K562 (cell line): ENCODE data around the gene HLF. TPM values are rescaled to one million over a fixed set of nuclear protein-coding genes. Genes with fewer than 3 reads are reported as not detected.

ENCODE experiments used
- ATAC-seq: fragments of 200-7000 bp; cut with Tn5 transposase; 3 replicates; pipeline ENCODE4 v1.9.1; 2020; ENCODE audit warnings: moderate library complexity
- BruUV-seq: library from RNA; stranded (reverse); fragments of 400-500 nt; replicated peaks from 2 replicates; lab custom pipeline; 2021; lab: Mats Ljungman, UMichigan
- CTCF ChIA-PET: fragments of 300-600 bp; formaldehyde crosslinking; extraction: SDS; loops from one replicate; lab custom pipeline; 2021; ENCODE audit warnings: low intra/inter-chr PET ratio; lab: Yijun Ruan, JAX
- POLR2A ChIA-PET: fragments of 300-600, 350-650 bp; sonication (Branson Sonifier 250); formaldehyde crosslinking; extraction: SDS; loops from one replicate; lab custom pipeline; 2021; ENCODE audit warnings: antibody characterized with exemption, inconsistent platforms; lab: Yijun Ruan, JAX
- DNase-seq, 4 experiments: peaks; one replicate each; pipeline versions ENCODE4 v3.0.0 to v3.0.0-alpha.2; 2011 to 2018; ENCODE audit warnings: low spot score in 3 of 4, mixed read lengths in 3 of 4; ENCODE audit errors: extremely low read depth in 1 of 4
- FAIRE-seq: peaks from 2 replicates; lab custom pipeline; 2011; peaks lifted over from hg19 to GRCh38; lab: Jason Lieb, UNC
- H2AFZ ChIP-seq: 2 replicates; pipeline ENCODE4 v1.6.0; 2011; ENCODE audit warnings: low read depth, low read length, control low read depth, inconsistent platforms
- H3K27ac ChIP-seq: fragments of 200-600 bp; 3 replicates; pipeline ENCODE4 v1.8.0; 2011; ENCODE audit warnings: low read depth, mild to moderate bottlenecking, control low read depth, inconsistent platforms, low read length, moderate library complexity, mixed read lengths; ENCODE audit errors: extremely low read depth
- H3K27me3 ChIP-seq, 2 experiments: fragments of 300-600 bp in 1 of 2; 2 replicates in 1 of 2; 3 replicates in 1 of 2; pipeline versions ENCODE4 v1.6.0 to v1.8.0; 2011; ENCODE audit warnings: inconsistent platforms in 2 of 2, low read length in 2 of 2, mild to moderate bottlenecking in 1 of 2, mixed read lengths in 1 of 2, moderate library complexity in 1 of 2; ENCODE audit not compliant: control insufficient read depth in 2 of 2, insufficient read depth in 2 of 2
- H3K36me3 ChIP-seq: fragments of 300-600 bp; 3 replicates; pipeline ENCODE4 v1.8.0; 2011; ENCODE audit warnings: mild to moderate bottlenecking, low read length, inconsistent platforms; ENCODE audit not compliant: control insufficient read depth, insufficient read depth
- H3K4me1 ChIP-seq, 2 experiments: fragments of 200-600 bp in 1 of 2; replicated peaks in 1 of 2; 2 replicates in 1 of 2; 3 replicates in 1 of 2; pipeline versions ENCODE4 v1.5.1 to v1.8.0; 2011; ENCODE audit warnings: inconsistent platforms in 2 of 2, low read length in 2 of 2, mild to moderate bottlenecking in 1 of 2, mixed read lengths in 1 of 2, moderate library complexity in 1 of 2; ENCODE audit not compliant: control insufficient read depth in 2 of 2, insufficient read depth in 2 of 2
- H3K4me2 ChIP-seq: 2 replicates; pipeline ENCODE4 v1.6.1; 2011; ENCODE audit warnings: low read length, control low read depth, inconsistent platforms, mixed read lengths; ENCODE audit not compliant: insufficient read depth
- H3K4me3 ChIP-seq: fragments of 200-600 bp; sonication (generic), shearing (Covaris generic); 2 replicates; pipeline ENCODE4 v1.5.1; 2016; ENCODE audit warnings: control low read depth, inconsistent platforms
- H3K79me2 ChIP-seq: fragments of 200-600 bp; 3 replicates; pipeline ENCODE4 v1.8.0; 2011; ENCODE audit warnings: low read length, inconsistent platforms; ENCODE audit not compliant: control insufficient read depth, insufficient read depth
- H3K9ac ChIP-seq, 2 experiments: 2 replicates each; pipeline versions ENCODE4 v1.6.0 to v1.6.1; 2011; ENCODE audit warnings: low read depth in 2 of 2, low read length in 2 of 2, control low read depth in 1 of 2, inconsistent platforms in 1 of 2, mild to moderate bottlenecking in 1 of 2, mixed read lengths in 1 of 2; ENCODE audit not compliant: insufficient read depth in 1 of 2
- H3K9me1 ChIP-seq: one replicate; pipeline ENCODE4 v1.6.0; 2011; ENCODE audit warnings: inconsistent platforms, mild to moderate bottlenecking, low read length, moderate library complexity; ENCODE audit not compliant: control insufficient read depth, insufficient read depth
- H3K9me3 ChIP-seq: replicated peaks from 2 replicates; pipeline ENCODE4 v1.5.1; 2011; ENCODE audit warnings: low read depth, low read length, inconsistent platforms; ENCODE audit not compliant: control insufficient read depth, insufficient read depth
- H4K20me1 ChIP-seq: replicated peaks from 2 replicates; pipeline ENCODE4 v1.6.1; 2011; ENCODE audit warnings: low read length, inconsistent platforms, mixed read lengths; ENCODE audit not compliant: control insufficient read depth, insufficient read depth
- ESRRA ChIP-seq: fragments of 450-650 bp; IDR thresholded peaks from 2 replicates; pipeline ENCODE4 v1.6.1; 2014; ENCODE audit warnings: low read depth, mild to moderate bottlenecking, moderate library complexity, borderline replicate concordance
- FOXK1 ChIP-seq: sonication (generic); formaldehyde crosslinking; IDR thresholded peaks from 2 replicates; pipeline ENCODE4 v1.8.0; 2022; ENCODE audit warnings: missing genetic modification reagents, mild to moderate bottlenecking, borderline replicate concordance
- KAT8 ChIP-seq: fragments of 450-650 bp; IDR thresholded peaks from 2 replicates; pipeline ENCODE4 v1.6.1; 2016; ENCODE audit warnings: low read depth, mild to moderate bottlenecking
- KLF16 ChIP-seq: IDR thresholded peaks from 2 replicates; pipeline ENCODE4 v1.6.1; 2016; ENCODE audit warnings: antibody characterized with exemption
- MEF2D ChIP-seq: conservative IDR thresholded peaks from 2 replicates; pipeline ENCODE4 v1.6.1; 2016; ENCODE audit warnings: low read depth, missing genetic modification characterization, missing compliant biosample characterization
- MYBL2 ChIP-seq, 2 experiments: fragments of 450-650 bp in 1 of 2; sonication (generic) in 1 of 2; formaldehyde crosslinking in 1 of 2; IDR thresholded peaks; 2 replicates each; pipeline versions ENCODE4 v1.6.1 to v1.8.1; 2017 to 2022; ENCODE audit warnings: borderline replicate concordance in 1 of 2, inconsistent platforms in 1 of 2, low read depth in 1 of 2, mild to moderate bottlenecking in 1 of 2, missing genetic modification reagents in 1 of 2, moderate library complexity in 1 of 2
- MYNN ChIP-seq, 2 experiments: sonication (generic); formaldehyde crosslinking in 1 of 2; IDR thresholded peaks; 2 replicates each; pipeline versions ENCODE4 v1.5.0 to v1.6.1; 2016 to 2020; ENCODE audit warnings: antibody characterized with exemption in 1 of 2, missing genetic modification reagents in 1 of 2
- RBM22 ChIP-seq: fragments of 200-400 bp; formaldehyde crosslinking; IDR thresholded peaks from 2 replicates; pipeline ENCODE4 v1.6.1; 2018; ENCODE audit warnings: low read length, low read depth; ENCODE audit not compliant: poor library complexity, severe bottlenecking
- ZNF121 ChIP-seq: sonication (generic); formaldehyde crosslinking; conservative IDR thresholded peaks from 2 replicates; pipeline ENCODE4 v1.8.0; 2022; ENCODE audit warnings: missing genetic modification reagents
- ZNF561 ChIP-seq: fragments of 450-650 bp; formaldehyde crosslinking; conservative IDR thresholded peaks from 2 replicates; pipeline ENCODE4 v1.4.0; 2020; ENCODE audit warnings: mild to moderate bottlenecking, moderate library complexity
- WGBS: fragments of 100-300 bp; shearing (Covaris generic); methylation state at CpG from one replicate; pipeline ENCODE4 v1.1.6; 2016; ENCODE audit warnings: low coverage, mixed read lengths; ENCODE audit not compliant: insufficient coverage; ENCODE audit errors: missing lambda C conversion rate; 5-methylcytosine and 5-hydroxymethylcytosine counted together
- in situ Hi-C: fragments of 300-500 bp; cut with MboI; formaldehyde crosslinking; loops from 4 replicates; pipeline ENCODE4 v1.15.0; 2018; ENCODE audit warnings: inconsistent platforms, mixed read lengths
- intact Hi-C: fragments of 100-400 bp; cut with micrococcal nuclease; formaldehyde crosslinking; loops from 2 replicates; pipeline ENCODE4 v1.14.2; 2022
- polyA plus RNA-seq, 8 experiments: library from polyadenylated mRNA; depleted of rRNA in 4 of 8; stranded (reverse) in 5 of 8; unstranded in 3 of 8; fragments of >200 nt; fragmentation: Nextera tagmentation in 2 of 8; fragmentation: Illumina TruSeq in 1 of 8; extraction: Ambion mirVana in 2 of 8; extraction: Trizol in 1 of 8; gene quantifications; 2 replicates each; pipeline versions ENCODE4 v1.2.1 to v1.2.3, GENCODE V29; 2011 to 2014; ENCODE audit warnings: inconsistent platforms in 1 of 8, missing spikeins in 1 of 8
- total RNA-seq, 7 experiments: library from RNA; depleted of rRNA in 6 of 7; stranded (reverse); fragments of >200 nt in 6 of 7; fragmentation: Illumina TruSeq in 2 of 7; extraction: Trizol in 2 of 7; gene quantifications; 2 replicates each; pipeline versions ENCODE4 v1.2.1 to v1.2.3, GENCODE V29; 2011 to 2021; ENCODE audit warnings: low replicate concordance in 1 of 7
- TF ChIP-seq, protein P1 (sequence below), 2 experiments: IDR thresholded peaks in 1 of 2; conservative IDR thresholded peaks in 1 of 2; 2 replicates each; pipeline ENCODE4 v1.6.1; 2016; ENCODE audit warnings: low read depth in 2 of 2, mild to moderate bottlenecking in 1 of 2, missing compliant biosample characterization in 1 of 2, missing genetic modification characterization in 1 of 2, moderate library complexity in 1 of 2
- TF ChIP-seq, protein P2 (sequence below): fragments of 250-450 bp; sonication (Bioruptor Pico); IDR thresholded peaks from 2 replicates; pipeline ENCODE4 v1.8.0; 2021; ENCODE audit warnings: moderate library complexity, mild to moderate bottlenecking, inconsistent platforms
- TF ChIP-seq, protein P3 (sequence below): fragments of 150-350 bp; IDR thresholded peaks from 2 replicates; pipeline ENCODE4 v1.6.1; 2014; ENCODE audit warnings: low read depth, mild to moderate bottlenecking, low read length, borderline replicate concordance

HLF gene
- total and polyA plus RNA-seq, 9 of the 15 experiments (the other 6 are each of a cell fraction or from before 2014, with no cell fraction given) = 0.03 to 0.24 (median 0.09) TPM

DNA sequence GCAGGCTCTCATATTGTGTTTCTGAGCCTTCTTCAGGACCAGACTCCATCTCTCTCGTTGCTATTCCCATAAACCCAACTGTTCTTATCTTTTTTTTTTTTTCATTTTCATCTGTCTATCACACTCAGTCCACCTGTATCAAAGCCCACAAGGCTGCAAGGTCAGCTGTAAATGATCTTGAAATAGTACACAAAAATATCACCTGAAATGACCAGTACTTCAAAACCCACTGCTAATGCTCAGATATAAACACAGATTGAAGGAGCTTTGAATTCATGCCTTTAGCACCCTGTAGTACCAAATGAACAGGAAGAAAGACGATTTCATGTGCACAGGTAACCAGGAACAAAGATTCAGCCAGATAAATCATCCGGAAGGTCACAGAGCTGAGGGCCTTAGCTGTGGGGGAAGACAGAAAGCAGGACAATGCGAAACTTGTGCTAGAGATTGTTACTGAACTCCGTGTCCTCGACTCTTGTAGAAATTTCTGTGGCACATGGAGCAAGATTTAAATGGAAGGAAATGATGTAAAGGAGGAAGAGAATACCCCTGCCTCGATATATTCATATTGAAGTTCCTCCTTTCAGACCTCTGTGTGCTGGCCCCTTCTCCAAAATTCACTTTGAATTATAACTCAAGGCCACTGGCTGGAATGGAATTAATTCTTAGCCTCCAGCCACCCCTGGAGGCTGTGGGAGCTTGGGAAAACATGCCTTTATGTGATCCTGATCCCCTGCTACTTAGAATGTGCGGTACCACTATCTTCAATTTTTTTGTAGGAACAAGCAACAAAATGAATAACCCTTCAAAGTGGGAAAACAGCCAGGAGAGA lies 4.1 kb downstream of the HLF start:
- BruUV-seq = no TSS peak
- ChIA-PET POLR2A (interaction anchor here (0.6 kb wide), 1 partner anchor 18 kb away, joined by 3 read pairs; no protein-coding TSS in a partner anchor), CTCF (no interaction called here)
- H3K4me2 ChIP-seq = no peak overlapping the region
- no peak overlapping the region for H3K27ac ChIP-seq
- in situ Hi-C loops = no loop called here
- H3K9me3 ChIP-seq = no peaks in the 10 kb centered on the region
- ATAC-seq (no peak), FAIRE-seq (no peak), DNase-seq (no peak)
- H3K79me2 ChIP-seq = no peaks in the 10 kb centered on the region
- no peak overlapping the region for H3K4me3 ChIP-seq
- peaks cover 12 to 21% of the 10 kb centered on the region in 2 experiments for H3K27me3 ChIP-seq
- intact Hi-C loops = no loop called here
- H3K4me1 ChIP-seq = peaks cover 0 to 24% of the 10 kb centered on the region in 2 experiments; a peak in 2 of 5 replicates
- no peaks in the 10 kb centered on the region for H3K36me3 ChIP-seq
- no peak overlapping the region for H2AFZ ChIP-seq
- no peak overlapping the region for H3K9ac ChIP-seq
- WGBS = 13% methylated on average over 8 of the region's 8 CpGs
- no peaks in the 10 kb centered on the region for H3K9me1 ChIP-seq
- no peaks in the 10 kb centered on the region for H4K20me1 ChIP-seq
- TF ChIP-seq ZNF121 (CRISPR knock-in tag) = no peak
- no peak for TF ChIP-seq MYBL2 (IDR thresholded peaks at IDR 0.05; ENCODE audit: low read depth)
- no peak for TF ChIP-seq MYBL2 (CRISPR knock-in tag; IDR thresholded peaks at IDR 0.05; ENCODE audit: borderline replicate concordance)
- TF ChIP-seq, protein P1, sequence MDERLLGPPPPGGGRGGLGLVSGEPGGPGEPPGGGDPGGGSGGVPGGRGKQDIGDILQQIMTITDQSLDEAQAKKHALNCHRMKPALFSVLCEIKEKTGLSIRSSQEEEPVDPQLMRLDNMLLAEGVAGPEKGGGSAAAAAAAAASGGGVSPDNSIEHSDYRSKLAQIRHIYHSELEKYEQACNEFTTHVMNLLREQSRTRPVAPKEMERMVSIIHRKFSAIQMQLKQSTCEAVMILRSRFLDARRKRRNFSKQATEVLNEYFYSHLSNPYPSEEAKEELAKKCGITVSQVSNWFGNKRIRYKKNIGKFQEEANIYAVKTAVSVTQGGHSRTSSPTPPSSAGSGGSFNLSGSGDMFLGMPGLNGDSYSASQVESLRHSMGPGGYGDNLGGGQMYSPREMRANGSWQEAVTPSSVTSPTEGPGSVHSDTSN (CRISPR knock-in tag; IDR thresholded peaks at IDR 0.05; ENCODE audit: low read depth) = no peak
- TF ChIP-seq, protein P1 (tag; conservative IDR thresholded peaks at IDR 0.05; ENCODE audit: low read depth) = no peak
- no peak for TF ChIP-seq ESRRA
- TF ChIP-seq MYNN (IDR thresholded peaks at IDR 0.05) = no peak
- no peak for TF ChIP-seq MYNN (CRISPR knock-in tag; IDR thresholded peaks at IDR 0.05)
- TF ChIP-seq, protein P2, sequence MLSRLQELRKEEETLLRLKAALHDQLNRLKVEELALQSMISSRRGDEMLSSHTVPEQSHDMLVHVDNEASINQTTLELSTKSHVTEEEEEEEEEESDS (CRISPR knock-in tag) = no peak
- TF ChIP-seq RBM22 = no peak
- no peak for TF ChIP-seq MEF2D (tag)
- no peak for TF ChIP-seq FOXK1
- TF ChIP-seq ZNF561 = no peak
- TF ChIP-seq, protein P3, sequence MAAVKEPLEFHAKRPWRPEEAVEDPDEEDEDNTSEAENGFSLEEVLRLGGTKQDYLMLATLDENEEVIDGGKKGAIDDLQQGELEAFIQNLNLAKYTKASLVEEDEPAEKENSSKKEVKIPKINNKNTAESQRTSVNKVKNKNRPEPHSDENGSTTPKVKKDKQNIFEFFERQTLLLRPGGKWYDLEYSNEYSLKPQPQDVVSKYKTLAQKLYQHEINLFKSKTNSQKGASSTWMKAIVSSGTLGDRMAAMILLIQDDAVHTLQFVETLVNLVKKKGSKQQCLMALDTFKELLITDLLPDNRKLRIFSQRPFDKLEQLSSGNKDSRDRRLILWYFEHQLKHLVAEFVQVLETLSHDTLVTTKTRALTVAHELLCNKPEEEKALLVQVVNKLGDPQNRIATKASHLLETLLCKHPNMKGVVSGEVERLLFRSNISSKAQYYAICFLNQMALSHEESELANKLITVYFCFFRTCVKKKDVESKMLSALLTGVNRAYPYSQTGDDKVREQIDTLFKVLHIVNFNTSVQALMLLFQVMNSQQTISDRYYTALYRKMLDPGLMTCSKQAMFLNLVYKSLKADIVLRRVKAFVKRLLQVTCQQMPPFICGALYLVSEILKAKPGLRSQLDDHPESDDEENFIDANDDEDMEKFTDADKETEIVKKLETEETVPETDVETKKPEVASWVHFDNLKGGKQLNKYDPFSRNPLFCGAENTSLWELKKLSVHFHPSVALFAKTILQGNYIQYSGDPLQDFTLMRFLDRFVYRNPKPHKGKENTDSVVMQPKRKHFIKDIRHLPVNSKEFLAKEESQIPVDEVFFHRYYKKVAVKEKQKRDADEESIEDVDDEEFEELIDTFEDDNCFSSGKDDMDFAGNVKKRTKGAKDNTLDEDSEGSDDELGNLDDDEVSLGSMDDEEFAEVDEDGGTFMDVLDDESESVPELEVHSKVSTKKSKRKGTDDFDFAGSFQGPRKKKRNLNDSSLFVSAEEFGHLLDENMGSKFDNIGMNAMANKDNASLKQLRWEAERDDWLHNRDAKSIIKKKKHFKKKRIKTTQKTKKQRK = no peak
- TF ChIP-seq KAT8 = no peak
- TF ChIP-seq KLF16 = no peak
